Measurements from ENCODE around the gene DPCD.
"Not testable (repeated sequence)": the region's sequence is repeated elsewhere in the genome, so short reads cannot be mapped to it uniquely, and the experiment has no call there.

The DPCD gene

DNA sequence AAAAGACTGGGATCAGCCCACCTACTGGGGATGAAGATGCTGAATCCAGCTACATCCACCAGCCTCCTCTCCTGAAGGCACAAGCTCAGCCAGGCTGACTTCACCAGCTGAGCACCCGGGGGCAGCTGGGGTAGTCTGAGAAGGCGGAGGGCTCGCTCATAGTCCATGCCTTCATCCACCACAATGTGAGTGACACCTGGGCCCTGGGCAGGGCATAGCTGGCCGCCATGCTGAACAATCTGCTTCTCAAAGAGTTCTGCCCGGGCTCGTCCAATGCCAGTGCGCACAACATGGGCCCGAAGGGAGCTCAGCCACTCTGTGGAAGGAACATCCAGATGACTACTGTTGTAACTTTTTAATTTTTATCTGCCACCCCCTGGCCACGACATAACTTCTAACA lies 2.3 kb upstream of the DPCD start:
- DNase-seq (ENCODE audit: low read depth), result no peak

DNA sequence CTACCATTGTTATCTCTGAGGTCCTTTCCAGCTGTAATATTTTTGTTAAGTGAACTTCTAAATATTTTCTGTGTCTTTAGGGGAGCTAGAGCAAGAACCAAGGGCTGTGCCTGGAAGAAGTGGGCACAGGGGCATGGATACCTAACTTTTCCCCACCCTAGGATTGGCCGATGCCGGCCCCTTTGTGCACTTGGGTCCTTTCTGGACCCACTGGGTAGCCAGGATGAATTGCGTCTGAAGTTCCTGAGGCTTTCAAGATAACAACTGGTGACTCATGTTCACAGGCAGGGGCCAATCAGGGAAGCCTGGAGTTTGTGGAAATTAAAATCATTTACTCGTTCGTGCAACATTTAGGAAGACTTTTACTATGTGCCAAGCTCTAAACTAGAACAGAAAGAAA lies 758 bp downstream of the DPCD start:
- DNase-seq (ENCODE audit: low read depth), result no peak

GRCh38 chr10:101593331-101593730 lies 5.2 kb downstream of the DPCD start:
- not testable (repeated sequence) for DNase-seq (ENCODE audit: low read depth)

DNA sequence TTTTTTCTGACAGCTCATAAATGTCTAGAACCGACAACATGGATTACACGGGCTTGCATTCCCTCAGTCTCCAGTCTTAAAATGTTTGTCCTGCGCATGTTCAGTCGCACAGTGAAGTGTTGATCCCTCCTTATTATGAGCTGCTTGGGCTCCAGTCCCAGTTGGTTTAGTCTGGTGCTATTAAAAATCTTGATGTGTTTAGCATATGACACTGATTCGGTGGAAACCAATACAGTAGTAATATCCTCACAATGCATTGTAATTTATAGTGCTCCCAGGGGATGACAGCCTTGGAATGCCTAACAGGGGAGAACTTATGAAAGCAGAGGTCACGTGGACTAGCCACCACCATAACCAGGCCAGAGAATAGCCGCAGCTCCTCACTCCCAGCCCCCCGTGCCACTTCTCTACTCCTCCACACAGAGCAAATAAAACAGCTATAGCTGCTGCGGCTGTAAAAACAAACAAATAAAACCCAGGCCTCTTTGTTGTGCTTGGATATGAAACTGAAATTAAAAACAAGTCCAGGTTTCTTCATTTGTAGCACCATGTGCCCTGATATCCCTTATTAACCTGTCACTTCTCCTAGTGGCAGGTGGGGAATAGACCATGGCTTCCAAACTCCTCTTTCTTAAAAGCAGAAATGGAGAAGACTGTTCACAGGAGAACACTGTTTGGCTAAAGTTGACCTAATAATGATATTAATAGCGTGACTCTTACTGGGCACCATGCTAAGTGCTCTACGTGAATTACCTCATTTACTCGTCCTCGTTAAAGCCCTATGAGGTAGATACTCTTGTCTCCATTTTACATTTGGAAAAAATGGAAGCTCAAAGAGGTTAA lies 7.7 kb downstream of the DPCD start:
- DNase-seq (ENCODE audit: low read depth), result no peak

DNA sequence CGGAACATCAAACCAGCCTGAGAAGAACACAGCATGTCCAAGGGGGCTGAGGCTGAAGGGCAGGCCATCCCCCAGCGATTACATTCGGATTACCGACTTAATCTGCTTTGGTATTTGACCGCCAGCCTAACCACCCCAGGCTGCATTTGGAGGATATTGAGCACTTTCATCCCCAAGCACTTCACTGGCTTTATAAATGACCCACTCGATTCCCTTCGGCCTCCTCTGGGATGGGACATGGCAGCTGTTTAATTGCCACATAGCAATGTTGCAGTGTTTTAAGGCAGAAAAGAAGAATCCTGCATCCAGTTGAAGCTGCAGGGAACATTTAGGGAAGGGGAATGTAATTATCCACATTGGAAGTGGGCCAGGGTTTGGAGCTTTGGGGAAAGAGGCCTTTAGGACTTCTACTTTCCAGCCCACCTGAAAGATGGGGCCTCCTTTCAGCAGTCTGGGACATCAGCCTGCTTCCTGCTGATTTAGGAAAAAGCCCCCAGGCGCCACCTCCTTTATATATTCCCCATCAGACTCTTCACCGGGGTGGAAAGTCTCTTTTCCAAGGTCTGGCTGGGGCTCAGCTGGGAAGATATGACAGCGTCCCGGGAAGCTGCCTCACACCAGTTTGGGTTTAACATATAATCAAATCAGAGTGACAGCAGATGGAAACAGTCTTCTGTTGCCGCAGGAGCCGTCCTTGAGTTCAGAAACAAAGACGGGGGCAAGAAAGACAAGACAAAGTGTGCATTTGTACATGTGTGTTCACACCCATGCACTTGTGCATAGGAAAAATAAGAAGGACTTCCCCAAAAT lies 9.2 kb downstream of the DPCD start:
- no peak for DNase-seq (ENCODE audit: low read depth)

- DNase-seq (ENCODE audit: low read depth), result no peak
These were observed 13.4 kb downstream of the DPCD start for GRCh38 chr10:101601541-101601940.

DNA sequence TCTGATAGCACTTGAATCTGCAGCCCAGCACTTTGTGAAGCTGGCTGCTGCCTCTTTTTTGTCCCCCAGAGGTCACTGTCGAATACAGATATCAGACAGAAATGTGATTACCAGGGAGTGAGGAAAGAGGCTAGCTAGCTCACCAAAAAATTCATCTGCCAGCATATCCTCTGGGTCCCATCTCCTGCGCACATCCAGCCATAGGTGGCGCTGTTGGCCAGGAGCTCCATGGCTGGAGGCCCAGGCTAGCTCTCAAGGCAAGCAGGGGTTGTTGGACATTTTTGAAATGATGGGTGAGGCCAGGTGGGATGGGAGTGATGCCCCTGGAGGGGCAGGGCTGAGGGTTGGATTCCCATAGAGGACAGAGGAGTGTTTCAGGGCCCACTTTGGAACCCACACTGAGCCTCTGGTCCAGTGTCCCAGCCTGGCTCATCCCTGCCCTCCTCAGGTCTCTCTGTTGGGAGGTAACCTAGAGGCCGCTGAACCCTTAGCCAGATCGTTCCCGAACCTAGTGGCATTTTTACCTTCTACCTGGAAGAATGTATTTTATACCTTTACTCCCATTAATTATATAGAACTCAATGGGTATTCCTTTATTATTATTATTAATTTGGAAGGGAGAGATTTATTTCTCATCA lies 14.8 kb downstream of the DPCD start:
- DNase-seq (ENCODE audit: low read depth), result peak; percentile 47

GRCh38 chr10:101607124-101607523 lies 19.0 kb downstream of the DPCD start:
- no peak for DNase-seq (ENCODE audit: low read depth)

DNA sequence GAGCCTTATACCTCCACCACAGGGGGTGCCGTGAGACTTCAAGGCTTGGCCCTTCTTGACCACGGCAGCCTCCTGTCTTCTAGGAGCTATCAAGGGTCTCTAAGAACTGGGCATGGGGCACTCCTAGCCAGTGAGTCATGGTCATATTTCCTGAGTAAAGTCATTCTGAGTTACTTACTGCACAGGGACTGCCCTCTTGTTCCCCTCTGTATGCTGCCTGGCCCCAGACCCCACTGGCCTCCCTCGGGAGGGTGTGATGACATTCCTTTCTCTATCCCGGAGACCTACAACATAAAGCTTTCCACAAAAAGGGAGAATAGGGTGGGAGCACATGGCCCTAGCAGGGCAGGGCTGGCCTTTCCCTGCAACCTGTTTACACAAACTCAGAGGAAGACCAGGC lies 21.4 kb downstream of the DPCD start:
- no peak for DNase-seq (ENCODE audit: low read depth)

DNA sequence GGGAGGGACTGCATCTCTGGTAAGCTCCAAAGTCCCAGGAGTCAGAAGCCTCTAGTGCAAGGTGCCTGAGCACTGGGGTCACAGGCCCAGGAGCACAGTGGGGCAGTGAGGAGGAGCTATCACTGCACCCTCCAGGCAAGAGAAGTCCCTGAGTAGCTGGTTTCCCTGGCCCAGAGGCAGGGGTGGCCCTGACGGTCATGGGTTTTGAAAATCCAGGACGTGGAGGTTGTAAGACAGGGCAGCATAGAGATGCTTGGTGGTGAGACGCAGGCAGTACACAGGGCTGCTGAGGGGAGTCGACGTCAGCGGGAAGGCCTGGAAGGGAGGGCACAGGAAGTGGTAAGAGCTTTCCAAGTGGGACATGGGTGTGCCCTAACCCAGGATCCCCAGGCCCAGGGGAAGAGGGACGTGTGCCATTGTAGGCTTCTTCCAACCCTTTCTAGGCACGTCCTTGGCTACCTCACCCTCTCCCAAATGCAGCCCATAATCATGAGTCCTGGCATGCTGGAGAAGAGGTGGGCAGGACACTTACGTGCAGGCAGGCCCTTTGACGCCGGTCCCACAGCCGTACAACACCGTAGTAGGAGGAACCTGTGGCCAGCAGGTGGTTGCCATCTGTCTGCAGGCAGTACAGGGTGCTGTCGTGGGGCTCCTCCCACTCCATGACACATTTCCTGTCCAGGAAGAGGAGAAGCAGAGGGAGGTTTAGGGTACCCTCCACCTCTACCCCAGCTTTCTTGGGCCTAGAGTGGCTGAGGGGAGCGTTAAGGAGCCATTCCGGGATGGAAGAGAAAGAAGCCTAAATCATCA lies 23.2 kb downstream of the DPCD start:
- DNase-seq (ENCODE audit: low read depth), result no peak

DNA sequence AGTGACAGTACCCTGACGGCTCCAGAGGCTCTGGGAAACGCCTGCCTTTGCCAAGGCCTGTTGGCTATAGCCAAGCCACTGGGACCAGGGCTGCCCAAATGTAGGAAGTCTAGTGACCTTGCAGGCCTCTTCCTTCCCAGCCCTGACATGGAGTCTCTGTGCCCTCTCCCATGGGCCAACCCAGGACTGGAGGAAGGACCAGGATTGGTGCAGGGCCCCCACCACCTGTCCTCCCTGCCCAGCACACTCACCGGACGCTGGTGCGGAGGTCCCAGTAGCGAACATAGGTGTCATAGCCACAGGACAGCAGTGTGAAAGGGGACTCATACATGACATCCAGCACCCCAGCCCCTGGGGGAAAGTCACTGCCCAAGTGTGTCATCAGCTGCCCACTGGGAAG lies 24.0 kb downstream of the DPCD start:
- no peak for DNase-seq (ENCODE audit: low read depth)

- no peak for DNase-seq (ENCODE audit: low read depth)
These were observed 24.8 kb downstream of the DPCD start for GRCh38 chr10:101612872-101613271.

- DNase-seq (ENCODE audit: low read depth), result no peak
These were observed 25.5 kb downstream of the DPCD start for GRCh38 chr10:101613646-101614045.

GRCh38 chr10:101614663-101615524 lies 26.8 kb downstream of the DPCD start:
- no peak for DNase-seq (ENCODE audit: low read depth)

- no peak for DNase-seq (ENCODE audit: low read depth)
These were observed 27.5 kb downstream of the DPCD start for GRCh38 chr10:101615525-101616116.

DNA sequence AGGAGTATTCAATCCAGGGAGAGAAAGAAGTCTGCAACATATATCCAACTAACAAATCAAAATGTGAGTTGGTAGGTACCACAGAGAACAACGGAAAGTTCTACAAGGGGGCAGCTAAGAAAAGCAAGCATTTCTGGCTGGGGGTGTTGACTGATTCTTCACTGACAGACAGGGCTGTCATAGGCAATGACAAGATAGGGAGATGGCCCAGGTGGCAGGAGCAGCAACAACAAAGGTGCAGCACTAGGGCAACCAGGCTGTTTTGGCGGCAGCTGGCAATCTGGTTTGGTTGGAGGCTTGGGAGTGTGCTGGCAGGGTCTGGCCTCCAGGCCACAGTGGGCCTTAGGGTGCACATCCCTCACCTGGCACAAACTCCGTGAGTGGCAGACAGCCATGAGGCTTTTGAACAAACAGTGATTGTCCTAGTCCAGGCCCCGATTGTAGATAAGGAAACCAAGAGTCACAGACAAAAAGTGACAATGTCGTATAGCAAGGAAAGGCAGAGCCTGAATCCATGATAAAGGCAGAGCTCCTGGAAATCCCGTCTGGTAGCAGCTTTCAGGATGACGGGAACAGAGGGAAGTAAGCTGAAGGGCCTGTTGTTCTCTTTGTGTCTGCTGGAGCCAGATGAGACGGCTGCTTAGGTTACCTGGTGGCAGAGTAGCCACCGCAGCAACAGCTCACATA lies 28.4 kb downstream of the DPCD start:
- DNase-seq (ENCODE audit: low read depth), result no peak

DNA sequence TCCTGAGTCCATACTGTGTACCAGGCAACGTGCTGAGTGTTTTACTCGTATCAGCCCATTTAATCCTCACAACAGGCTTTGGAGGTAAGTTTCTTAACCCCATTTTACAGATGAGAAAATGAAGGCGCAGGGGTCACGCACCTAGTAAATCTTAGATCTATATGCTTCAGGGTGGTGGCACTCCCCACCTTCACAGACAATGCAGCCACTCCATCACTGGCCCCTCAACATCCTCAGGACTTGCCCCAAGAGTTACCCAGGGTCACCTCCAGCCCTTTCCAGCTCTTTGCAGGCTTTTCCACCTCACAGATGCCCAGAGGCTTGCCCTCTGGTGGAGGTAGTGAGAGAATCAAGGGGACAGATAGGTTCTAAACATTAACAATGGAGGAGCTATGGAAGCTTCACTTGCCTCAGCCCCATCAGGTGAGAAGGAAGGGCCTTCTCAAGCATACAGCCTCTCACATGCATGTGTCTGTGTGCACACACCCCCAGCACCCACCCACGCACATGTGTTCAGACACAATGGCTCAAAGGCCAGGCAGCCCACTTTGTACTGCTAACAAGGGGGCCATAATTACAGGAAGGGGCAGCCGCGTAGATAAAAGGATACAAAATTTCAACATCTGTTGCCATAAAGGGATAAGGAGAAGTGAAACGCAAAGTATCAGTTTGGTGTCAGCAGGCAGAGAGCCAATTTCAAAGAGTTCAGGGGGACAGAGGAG lies 29.1 kb downstream of the DPCD start:
- DNase-seq (ENCODE audit: low read depth), result no peak

GRCh38 chr10:101617824-101618568 lies 29.9 kb downstream of the DPCD start:
- DNase-seq (ENCODE audit: low read depth), result no peak

DNA sequence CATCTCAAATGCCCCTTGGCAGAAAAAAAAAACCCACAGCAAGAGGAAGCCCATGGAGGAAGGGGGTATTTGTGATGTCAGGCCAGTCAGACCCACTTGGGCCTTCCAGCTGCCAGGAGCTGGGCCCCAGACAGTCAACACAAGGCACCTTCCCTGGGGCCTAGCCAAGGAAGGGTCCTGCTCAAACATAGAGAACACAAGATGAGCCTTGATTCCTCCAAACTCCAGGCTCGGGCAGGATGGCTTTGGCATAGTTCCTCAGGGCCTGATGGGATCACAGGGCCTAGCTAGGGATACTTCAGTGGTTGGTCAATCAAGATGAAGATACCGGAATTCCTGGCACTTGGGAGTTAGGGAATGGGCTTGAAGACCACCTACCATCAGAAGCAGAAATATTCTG lies 30.8 kb downstream of the DPCD start:
- DNase-seq (ENCODE audit: low read depth), result no peak
